GM21390 (cell line): ENCODE results near the gene FRMD5.

Experiments used
- ATAC-seq: cut with Tn5 transposase; IDR thresholded peaks from one replicate; pipeline ENCODE4 v1.9.1; 2021; ENCODE audit not compliant: unreplicated experiment

FRMD5 gene

DNA sequence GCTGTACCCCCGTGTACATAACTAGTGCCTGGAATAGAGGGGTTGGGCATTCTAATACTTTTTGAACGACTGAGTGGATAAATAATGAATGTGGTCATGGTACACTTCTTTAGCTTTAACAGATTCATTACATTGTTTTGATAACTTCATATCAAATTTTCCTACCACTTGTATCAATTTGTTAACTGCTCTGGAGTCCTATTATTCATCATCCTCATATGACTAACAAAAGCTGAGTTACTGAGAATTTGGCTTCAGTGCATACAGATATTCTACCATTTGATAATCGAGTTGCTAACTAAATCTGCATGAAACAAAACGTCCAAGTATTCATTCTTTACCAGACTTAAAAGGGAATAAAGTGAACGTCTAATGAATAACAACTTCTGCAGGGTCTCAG is 31.7 kb downstream of the FRMD5 start:
- ATAC-seq = no peak

DNA sequence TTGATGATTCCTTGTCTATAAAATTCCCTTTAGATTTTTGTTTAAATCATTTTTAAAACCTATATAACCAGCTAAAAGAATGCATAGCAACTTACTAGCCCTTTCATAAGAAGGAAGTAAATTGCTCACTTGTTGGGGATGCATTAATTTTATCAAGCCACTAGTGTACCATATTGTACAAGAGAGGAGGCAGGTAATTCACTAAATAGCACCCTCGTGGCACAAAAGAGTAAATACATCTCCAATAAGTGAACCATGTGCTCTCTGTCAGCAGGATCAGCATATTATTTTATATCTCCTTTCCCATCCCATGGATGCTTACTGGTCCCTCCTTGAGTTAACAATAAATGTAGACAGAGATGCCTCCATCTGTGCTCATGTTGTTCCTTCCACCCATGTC is 34.3 kb downstream of the FRMD5 start:
- ATAC-seq = no peak

DNA sequence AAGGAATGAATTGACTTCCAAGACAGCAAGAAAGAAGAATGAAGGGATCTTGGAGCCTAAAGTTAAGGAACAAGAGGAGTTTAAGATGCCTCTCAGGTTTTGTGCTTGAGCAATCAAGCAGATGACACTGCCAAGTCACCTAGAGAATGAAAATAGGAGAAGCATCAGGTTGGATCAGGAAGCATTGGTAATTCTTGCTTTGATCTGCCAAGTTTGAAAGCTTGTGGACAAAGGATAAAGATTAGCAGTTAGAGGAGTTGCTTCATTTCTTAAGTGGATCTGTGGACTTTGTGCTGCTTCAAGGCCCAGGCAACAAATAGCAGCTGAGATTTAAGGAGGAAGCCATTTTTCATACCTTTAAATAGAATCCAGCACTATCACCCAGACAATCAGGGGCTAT is 35.6 kb downstream of the FRMD5 start:
- no peak for ATAC-seq

DNA sequence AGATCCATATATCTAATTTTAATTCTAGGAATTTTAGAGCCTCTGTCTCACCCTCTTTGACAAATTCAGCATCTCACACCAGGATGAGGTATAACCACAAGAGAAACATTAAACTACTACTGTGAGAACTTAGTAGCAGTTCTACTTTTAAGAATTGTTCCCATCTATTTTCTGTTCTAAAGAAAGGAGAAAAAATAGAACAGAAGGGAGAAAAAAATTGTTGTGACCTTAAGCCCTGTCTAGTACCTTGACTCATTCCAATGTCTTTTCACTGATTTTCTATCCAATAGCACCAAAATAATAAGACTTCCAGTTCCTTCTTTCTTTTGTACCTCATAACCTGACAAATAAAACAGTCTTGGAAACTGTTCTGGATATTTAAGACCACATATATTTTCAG is 37.0 kb downstream of the FRMD5 start:
- ATAC-seq = no peak

DNA sequence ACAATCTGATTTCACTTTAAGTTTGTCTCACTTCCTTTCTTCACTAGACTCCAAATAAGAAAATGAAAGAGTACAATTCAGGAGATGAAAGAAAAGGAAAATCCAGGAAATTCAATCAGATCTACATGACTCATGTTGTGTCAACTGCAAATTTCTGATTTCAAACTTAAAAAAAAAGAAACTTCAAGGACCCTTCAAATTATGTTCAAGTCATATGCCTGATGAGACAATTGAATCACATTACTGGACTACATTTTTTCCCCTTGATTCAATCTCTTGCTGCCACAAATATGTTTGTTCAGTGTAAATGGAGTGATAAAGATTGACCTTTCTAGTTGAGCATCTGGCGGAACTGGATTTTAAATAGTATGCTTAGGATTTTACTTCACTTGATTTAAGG is 37.4 kb downstream of the FRMD5 start:
- ATAC-seq = no peak

DNA sequence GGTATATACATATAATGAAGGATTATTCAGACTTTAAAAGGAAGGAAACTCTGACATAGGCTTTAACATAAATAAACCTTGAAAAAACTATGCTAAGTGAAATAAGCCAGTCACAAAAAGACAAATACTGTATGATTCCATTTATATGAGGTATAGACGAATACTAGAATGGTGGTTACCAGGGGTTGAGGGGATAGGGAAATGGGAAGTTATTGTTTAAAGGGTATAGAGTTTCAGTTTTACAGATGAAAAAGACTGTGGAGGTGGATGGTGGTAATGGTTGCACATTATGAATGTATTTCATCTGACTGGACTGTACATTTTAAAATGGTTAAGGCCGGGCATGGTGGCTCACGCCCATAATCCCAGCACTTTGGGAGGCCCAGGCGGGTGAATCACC is 41.7 kb downstream of the FRMD5 start:
- no peak for ATAC-seq

DNA sequence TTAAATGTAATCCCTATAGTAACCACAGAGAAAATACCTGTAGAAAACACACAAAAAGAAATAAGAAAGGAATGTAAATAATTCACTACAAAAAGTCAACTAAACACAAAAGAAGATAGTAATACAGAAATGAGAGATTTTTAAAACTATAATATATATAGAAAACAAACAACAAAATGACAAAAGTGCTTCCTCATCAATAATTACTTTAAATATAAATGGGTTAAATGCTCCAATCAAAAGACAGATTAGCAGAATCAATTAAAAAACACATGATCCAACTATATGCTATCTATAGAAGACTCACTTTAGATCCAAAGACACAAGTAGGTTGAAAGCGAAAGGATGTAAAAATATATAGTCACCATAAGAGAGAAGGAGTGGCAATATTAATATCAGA is 45.8 kb downstream of the FRMD5 start:
- ATAC-seq = no peak

DNA sequence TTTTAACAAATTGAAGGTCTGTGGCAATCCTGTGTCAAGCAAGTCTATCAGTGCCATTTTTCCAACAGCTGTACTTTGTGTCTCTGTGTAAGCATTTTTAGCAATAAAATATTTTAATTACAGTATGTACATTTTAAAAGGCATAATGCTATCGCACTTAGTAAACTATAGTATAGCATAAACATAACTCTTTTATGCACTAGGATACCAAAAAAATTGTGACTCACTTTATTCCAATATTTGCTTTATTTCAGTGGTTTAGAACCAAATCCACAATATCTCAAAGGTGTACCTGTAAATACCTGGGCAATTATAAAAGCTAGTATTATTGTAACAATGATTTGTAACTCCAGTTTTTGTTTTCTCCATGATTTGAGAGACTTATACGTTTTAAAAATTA is 46.5 kb downstream of the FRMD5 start:
- no peak for ATAC-seq

DNA sequence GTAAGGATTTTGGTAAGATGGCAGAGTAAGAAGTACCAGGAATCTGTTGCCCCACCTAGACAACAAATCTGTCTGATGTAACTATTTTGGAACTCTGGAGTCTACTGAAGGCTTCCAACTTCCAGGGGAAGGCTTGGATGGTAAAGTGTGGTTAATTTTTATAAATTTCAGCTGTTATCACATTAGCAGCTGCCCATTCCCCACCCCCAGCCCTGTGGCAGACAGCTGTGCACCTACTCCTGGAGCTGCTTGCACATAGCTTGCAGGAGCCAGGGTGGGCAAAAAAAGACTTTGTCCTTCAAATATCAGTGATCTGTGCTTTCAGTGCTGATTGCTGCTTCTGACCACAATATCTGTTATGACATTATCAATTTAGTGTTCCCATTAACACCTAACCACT is 47.4 kb downstream of the FRMD5 start:
- ATAC-seq = no peak

DNA sequence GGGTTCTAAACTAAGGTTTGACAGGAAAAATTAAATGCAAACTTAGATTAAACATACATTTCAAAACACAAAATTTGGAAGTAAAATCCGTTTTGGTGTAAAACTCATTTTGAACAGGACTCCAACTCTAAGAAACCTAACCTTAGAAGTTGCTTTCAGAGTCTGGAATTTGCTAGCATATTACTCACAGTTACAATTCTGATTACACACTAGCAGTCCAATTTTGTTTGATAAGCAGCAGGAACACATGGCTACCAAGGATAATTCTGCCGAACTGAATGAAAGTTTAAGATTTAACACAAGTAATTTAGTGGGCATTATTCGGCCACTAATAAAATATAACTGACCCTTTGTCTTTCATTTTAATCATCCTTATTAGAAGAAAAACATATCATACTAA is 49.6 kb downstream of the FRMD5 start:
- ATAC-seq = no peak

DNA sequence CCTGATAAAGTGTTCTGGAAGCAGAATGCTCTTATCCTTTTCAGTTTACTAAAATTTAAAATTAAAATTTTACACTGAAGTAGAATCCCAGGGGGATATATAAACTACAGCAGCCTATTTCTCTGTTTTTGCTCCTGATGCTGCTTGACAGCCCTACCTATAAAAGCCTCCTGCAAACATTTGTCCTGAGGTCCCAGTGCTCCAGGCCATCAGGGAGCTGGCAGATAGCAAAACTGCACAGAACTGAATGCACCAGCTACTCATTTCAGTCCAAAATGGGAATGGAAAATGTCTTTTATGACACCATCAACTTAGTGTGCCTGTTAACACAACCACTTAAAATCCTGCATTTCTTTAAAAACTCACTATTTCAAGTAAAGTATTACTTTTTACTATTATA is 50.1 kb downstream of the FRMD5 start:
- ATAC-seq = no peak

DNA sequence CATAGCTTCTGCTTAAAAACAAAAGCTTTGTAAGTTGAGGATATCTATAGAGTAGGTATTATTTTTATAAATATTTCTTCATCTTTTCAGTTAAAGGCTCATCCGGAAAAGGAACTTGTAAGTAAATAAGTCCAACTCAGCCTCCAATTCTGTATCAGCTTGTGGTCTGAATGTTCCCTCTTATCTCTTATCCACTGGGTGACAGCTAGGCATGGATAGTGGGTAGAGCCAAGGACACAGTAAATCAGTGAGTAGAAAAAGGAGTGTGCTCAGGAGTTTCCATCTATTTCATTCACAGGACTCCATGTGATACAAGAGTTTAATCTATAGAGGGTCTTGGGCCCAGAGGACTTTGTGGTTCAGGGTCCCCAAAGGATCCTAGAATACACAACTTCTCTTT is 50.9 kb downstream of the FRMD5 start:
- ATAC-seq = no peak

DNA sequence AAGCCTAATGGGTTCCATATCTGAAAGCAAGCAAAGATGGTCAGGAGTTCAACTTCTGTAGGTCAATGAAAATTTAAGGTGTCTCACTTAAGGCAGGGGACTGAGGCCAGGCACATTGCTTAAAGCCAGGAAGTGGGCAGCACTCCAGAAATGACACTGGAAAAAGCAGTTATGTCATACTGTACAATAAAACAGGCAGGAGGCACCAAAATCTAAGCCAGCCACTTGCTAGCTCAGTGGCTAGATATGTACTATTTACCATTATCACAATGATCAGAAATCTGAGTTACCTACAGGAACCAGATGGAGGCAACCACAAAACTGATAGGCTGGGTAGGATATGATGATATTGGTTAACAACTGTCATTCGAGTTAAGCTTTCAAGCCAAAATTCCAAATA is 57.3 kb downstream of the FRMD5 start:
- no peak for ATAC-seq

DNA sequence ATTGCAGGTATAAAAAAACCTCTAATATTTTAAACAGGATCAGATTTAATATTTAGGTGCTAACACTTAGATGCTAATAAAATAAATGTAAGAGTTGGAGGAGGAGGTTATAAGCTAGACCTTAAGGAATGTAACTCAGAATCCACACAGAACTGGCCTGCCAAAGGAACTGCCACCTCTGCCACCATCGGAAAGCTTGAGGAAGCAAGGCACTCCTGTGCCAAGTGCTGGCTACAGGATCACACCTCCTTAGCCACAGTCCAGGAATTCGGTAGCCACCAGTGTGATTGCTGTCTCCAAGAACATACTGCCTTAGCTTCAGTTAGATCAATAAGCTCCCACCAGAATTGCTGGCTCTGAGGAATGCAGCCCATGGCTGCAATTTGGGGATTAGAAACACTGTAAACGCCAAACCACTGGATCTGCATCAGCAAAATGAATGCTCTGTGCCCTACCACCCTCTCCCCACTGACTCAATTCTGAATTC is 58.0 kb downstream of the FRMD5 start:
- ATAC-seq = no peak

DNA sequence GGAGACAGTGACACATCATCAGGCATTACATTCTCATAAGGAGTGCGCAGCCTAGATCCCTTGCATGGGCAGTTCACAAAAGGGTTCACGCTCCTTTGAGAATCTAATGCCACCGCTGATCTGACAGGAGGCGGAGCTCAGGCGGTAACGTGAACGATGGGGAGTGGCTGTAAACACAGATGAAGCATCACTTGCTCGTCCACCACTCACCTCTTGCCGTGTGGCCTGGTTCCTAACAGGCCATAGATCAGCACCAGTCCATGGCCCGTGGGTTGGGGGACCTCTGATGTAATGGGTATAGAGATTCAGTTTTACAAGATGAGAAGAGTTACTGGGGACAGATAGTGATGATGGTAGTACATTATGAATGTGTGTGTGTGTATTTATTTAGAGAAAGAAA is 63.0 kb downstream of the FRMD5 start:
- ATAC-seq = no peak

DNA sequence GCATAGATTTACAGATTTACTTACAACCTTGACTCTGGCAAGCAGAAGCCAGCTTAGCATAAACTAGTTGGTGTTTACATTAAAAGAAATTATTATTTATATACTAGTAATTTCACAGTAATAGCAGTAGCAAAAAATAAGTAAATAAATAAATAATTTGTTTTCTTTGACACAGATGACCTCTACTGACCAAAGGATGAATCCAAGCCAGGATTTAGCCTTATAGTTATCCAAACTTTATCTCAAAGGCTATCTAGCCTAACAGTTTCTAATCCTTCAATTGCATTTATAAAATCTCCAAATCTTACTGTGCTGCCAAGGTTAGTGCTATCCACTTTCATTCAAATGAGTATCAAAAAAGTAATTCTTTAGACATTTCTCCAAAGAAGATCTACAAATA is 64.3 kb downstream of the FRMD5 start:
- no peak for ATAC-seq

DNA sequence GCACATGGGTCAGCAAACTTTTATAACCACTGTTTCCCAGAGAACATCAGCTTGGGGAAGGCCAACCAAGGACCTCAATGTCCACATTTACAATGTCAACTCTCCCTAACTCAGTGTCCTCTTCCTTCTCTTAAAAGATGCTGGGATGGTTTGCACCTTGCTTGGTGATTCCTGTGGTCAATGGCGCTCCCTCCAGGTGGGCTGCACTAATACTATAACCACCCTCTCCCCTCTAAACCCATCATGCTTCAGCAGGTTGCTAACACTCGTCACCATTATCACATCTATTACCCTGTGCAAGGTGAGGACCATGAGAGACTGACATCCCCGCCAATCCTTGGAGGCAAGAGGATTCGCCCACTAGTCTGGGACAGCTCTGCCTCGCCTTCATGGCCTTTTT is 65.2 kb downstream of the FRMD5 start:
- no peak for ATAC-seq

DNA sequence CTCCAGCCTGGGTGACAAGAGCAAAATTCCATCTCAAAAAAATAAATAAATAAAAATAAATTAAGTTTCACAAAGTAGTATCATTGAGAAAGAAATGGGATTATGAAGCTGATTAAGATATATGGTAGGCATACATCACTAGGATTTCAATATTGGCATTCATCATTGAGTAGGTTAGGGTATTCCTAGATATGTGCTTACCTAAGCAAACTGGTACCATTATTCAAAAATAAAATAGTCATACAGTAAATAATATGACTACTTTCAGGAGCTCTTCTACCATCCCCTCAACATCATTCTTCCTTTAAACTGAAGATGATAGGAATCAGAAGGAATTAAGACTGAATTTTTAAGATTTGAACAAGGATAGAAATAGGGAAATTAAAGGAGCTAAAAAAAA is 66.6 kb downstream of the FRMD5 start:
- ATAC-seq = no peak

DNA sequence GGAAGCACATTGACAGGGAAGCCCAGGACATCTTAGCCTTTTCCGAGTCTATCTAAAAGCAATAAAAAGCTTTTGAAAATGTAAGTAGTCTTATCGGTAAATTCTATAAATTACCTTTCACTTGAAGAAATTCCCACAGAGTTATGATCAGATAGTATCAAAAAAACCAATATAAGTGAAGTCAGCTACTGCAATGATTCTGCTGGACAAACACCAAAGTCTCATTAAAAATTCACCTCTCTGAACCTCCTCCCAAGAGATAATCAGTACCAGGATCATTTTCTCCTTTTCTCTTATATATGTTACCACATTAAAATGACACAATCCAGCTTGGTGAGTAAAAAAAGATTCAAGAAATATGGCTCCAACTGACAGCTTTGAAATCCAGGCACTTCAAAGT is 69.2 kb downstream of the FRMD5 start:
- no peak for ATAC-seq

DNA sequence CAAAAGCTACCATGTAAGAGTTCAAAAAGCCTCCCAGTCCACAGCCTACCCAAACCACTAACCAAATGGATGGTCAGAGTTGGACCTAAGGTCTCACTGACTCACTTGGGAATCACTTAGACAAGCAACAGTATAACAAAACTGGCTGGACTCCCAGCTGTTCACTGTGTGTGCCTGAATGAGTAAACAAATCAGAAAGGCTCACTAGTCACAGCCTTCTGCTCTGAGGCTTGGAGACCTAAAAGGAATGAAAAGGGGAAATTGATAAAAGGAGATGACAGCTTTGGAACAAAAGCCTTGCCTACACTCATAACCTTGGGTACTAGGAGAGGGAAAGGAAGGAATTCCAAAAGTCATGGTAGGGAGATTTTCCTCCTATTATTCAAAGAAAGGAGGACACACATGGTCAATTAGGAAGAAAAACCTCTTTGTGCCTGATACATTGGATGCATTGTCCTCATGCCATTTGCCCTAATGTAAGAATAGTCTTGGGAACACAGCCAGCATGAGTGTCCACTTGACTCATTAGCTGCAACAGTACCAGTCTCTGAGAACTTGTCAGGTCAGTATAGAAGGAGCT is 92.3 kb downstream of the FRMD5 start:
- ATAC-seq = no peak

DNA sequence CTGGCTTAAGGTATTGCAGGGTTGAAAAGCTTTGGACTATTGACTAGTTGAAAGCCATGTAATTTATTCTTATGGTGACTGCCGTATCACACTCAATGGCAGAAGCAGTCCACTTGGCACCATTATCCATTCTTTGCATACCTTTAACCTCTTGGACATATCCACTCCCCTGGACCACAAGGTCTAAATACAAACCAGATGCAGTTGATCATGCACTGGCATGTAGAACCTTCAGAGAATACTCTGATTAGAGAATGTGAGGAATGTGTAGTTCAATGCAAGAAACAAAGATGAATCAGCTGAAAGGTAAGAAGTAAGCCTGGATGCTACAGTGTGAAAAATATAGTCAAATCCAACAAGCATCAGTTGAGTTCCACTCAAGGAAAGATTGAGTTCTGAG is 93.1 kb downstream of the FRMD5 start:
- no peak for ATAC-seq

DNA sequence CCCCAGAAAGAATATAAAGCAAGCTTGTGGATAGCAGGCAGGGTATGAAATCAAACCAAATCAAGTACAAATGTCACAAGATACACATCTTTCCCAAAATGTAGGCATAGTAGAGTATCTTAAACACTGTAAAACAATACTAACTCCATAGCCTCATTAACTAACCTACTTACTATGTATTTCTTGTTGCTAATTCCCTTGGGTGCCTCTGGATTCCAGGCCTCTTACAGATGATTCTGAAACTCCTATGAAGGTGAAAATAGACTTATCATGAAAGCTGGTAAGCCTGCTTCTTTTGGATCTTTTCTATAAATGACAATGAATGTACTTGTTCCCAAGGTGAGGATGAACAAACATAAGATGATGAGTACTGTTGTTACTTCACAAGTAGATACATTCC is 93.8 kb downstream of the FRMD5 start:
- no peak for ATAC-seq

DNA sequence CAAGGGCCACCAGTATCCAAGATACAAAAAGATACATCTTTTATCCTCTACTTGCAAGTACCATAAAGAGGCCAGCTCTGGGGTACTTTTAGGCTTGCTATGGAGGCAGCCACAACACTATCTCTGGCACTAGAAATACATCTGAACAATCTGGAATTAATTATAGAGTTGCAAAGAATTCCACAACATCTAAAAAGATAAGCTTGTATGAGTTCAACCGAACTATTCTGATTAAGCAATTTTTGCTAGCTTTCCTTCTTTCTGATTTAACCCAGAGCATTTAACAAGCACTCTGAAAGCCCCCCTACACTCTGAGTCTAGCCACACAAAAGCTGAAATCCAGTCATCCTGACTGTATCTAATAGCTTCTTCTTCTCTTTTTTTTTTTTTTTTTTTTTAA is 95.4 kb downstream of the FRMD5 start:
- ATAC-seq = no peak

DNA sequence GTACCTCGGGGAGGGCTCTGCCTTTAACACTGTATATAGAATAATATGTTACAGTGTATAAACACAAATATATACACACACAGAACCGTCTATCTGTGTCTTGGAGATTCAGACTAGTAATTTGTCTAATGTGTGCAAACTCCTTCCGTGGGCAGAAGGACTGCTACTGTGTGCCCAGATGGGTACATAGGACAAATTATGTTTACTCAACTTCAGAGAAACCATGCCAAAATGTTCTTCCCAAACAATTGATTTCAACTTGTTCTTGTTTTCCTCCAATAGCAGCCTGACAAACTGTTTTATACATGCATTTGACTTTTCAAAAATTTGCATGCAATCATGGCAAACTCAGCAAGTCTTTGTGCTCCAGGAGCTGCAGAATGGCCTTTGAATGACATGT is 97.5 kb downstream of the FRMD5 start:
- ATAC-seq = no peak
